Breast epithelium (tissue), 3 donors: ENCODE results near the gene TMEM240.

ENCODE experiments used
- POLR2A ChIP-seq: fragments of 450-650 bp; IDR thresholded peaks from one replicate; pipeline ENCODE4 v1.6.1; 2016; ENCODE audit warnings: antibody characterized with exemption, mild to moderate bottlenecking, moderate library complexity
- POLR2AphosphoS5 ChIP-seq, 3 donors: sonication (generic); formaldehyde crosslinking; IDR thresholded peaks; one replicate each; pipeline ENCODE4 v1.6.1; 2017; ENCODE audit warnings: antibody characterized with exemption in 3 of 3
- TF ChIP-seq, protein P1 (sequence below), 3 donors: fragments of 450-650 bp; IDR thresholded peaks; one replicate each; pipeline ENCODE4 v1.5.1; 2016 to 2017; ENCODE audit warnings: antibody characterized with exemption in 3 of 3, mild to moderate bottlenecking in 3 of 3, moderate library complexity in 3 of 3

DNA sequence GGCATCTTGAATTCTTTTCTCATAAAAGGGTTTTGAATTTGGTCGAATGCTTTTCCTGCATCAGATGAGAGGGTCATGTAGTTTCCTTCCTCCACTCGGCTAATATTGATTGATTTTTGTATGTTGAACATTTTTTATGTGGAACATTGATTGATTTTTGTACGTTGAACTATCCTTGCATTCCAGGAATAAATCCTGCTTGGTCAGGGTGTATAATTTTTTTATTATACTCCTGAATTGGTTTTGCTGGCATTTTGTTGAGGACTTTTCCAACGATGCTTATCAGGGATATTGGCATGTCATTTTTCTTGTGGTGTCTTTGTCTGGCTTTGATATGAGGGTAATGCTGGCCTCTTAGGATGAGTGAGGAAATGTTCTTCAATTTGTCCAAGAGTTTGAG, 8.5 kb downstream of the TMEM240 start:
- TF ChIP-seq, protein P1, sequence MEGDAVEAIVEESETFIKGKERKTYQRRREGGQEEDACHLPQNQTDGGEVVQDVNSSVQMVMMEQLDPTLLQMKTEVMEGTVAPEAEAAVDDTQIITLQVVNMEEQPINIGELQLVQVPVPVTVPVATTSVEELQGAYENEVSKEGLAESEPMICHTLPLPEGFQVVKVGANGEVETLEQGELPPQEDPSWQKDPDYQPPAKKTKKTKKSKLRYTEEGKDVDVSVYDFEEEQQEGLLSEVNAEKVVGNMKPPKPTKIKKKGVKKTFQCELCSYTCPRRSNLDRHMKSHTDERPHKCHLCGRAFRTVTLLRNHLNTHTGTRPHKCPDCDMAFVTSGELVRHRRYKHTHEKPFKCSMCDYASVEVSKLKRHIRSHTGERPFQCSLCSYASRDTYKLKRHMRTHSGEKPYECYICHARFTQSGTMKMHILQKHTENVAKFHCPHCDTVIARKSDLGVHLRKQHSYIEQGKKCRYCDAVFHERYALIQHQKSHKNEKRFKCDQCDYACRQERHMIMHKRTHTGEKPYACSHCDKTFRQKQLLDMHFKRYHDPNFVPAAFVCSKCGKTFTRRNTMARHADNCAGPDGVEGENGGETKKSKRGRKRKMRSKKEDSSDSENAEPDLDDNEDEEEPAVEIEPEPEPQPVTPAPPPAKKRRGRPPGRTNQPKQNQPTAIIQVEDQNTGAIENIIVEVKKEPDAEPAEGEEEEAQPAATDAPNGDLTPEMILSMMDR (IDR thresholded peaks at IDR 0.05) = no peak
- TF ChIP-seq POLR2AphosphoS5 (IDR thresholded peaks at IDR 0.05) (no peak), POLR2A (no peak)
